Measurements from ENCODE around the gene KRTAP10-4.

- TF ChIP-seq CTCF (conservative IDR thresholded peaks at IDR 0.05; ENCODE audit: low read length) (no peak), EZH2phosphoT487 (IDR thresholded peaks at IDR 0.05; ENCODE audit: borderline replicate concordance, low read depth, low read length) (no peak)
Observed at GRCh38 chr21:44532712-44533111, 40.8 kb upstream of the KRTAP10-4 start.

Measured in OCI-LY7 (cell line).